Lung (tissue), 12 donors: Measurements from ENCODE around the gene SPATS2L. TPM values are rescaled to one million over a fixed set of nuclear protein-coding genes. Genes with fewer than 3 reads are reported as not detected.

Experiments used
- ATAC-seq: fragments of 200-7000 bp; cut with Tn5 transposase; one replicate; pipeline ENCODE4 v1.9.1; 2020; ENCODE audit warnings: moderate number of reproducible peaks; ENCODE audit not compliant: insufficient read depth, low FRiP score
- DNase-seq, 3 donors: peaks; one replicate each; pipeline ENCODE4 v3.0.0-alpha.2; 2013 to 2017
- H3K27ac ChIP-seq, 2 donors: one replicate each; pipeline ENCODE4 v1.5.1; 2013; ENCODE audit warnings: mild to moderate bottlenecking in 2 of 2, moderate library complexity in 2 of 2, control low read depth in 1 of 2, inconsistent platforms in 1 of 2, low read depth in 1 of 2, low read length in 1 of 2
- H3K27me3 ChIP-seq, 3 donors: one replicate each; pipeline ENCODE4 v1.5.1; 2013; ENCODE audit warnings: low read length in 2 of 3; ENCODE audit not compliant: control insufficient read depth in 3 of 3, insufficient read depth in 3 of 3
- H3K36me3 ChIP-seq, 4 donors: one replicate each; pipeline ENCODE4 v1.5.1; 2013; ENCODE audit warnings: low read length in 4 of 4, mild to moderate bottlenecking in 1 of 4, moderate library complexity in 1 of 4; ENCODE audit not compliant: control insufficient read depth in 4 of 4, insufficient read depth in 4 of 4
- H3K4me1 ChIP-seq, 5 donors: one replicate each; pipeline ENCODE4 v1.5.1; 2013; ENCODE audit warnings: low read length in 5 of 5, mild to moderate bottlenecking in 2 of 5, moderate library complexity in 1 of 5; ENCODE audit not compliant: control insufficient read depth in 5 of 5, insufficient read depth in 5 of 5
- H3K4me3 ChIP-seq: one replicate; pipeline ENCODE4 v1.5.1; 2013; ENCODE audit warnings: mild to moderate bottlenecking, control low read depth, moderate library complexity
- H3K9ac ChIP-seq, 2 donors: one replicate each; pipeline ENCODE4 v1.5.1; 2013; ENCODE audit warnings: low read length in 2 of 2, control low read depth in 1 of 2; ENCODE audit not compliant: insufficient read depth in 1 of 2
- H3K9me3 ChIP-seq, 4 donors: one replicate each; pipeline ENCODE4 v1.5.1; 2013; ENCODE audit warnings: low read length in 3 of 4, mild to moderate bottlenecking in 1 of 4, moderate library complexity in 1 of 4; ENCODE audit not compliant: control insufficient read depth in 4 of 4, insufficient read depth in 3 of 4
- CTCF ChIP-seq: IDR thresholded peaks from 2 replicates; pipeline ENCODE4 v1.5.1; 2012; ENCODE audit warnings: mild to moderate bottlenecking; ENCODE audit errors: control extremely low read depth, extremely low read depth
- WGBS, 2 donors: extraction: QIAGEN DNeasy Blood & Tissue Kit; methylation state at CpG; one replicate each; pipeline ENCODE4 v1.1.7; 2013; 5-methylcytosine and 5-hydroxymethylcytosine counted together
- polyA plus RNA-seq, 2 donors: library from polyadenylated mRNA; stranded (reverse); fragments of 200-250 nt; gene quantifications; one replicate each; pipeline ENCODE4 v1.2.1, GENCODE V29; 2013
- total RNA-seq, 2 donors: library from RNA; depleted of rRNA in 1 of 2; stranded (reverse); fragments of >200 nt in 1 of 2; gene quantifications; one replicate each; pipeline ENCODE4 v1.2.1, GENCODE V29; 2014 to 2021
- donor health status: control.
- donor health status: control.
- donor health status: Bipolar disorder and iron deficiency.
- donor health status: healthy.
- donor health status: DM: yes; HTN: yes; CAD: no.

Gene SPATS2L
- total and polyA plus RNA-seq, 4 donors, result 30.5 to 96.8 (median 57.2) TPM

GRCh38 chr2:200498402-200499162, 192.1 kb downstream of the SPATS2L start:
- Histone ChIP-seq H3K4me3 (no peak overlapping the region), H3K27ac (no peak overlapping the region), H3K27me3 (no peaks in the 10 kb centered on the region), H3K36me3 (peaks cover 6 to 11% (median 10%) of the 10 kb centered on the region in 4 donors), H3K9ac (no peak overlapping the region), H3K4me1 (no peaks in the 10 kb centered on the region), H3K9me3 (no peaks in the 10 kb centered on the region)
- DNase-seq (no peak), ATAC-seq (no peak)
- WGBS, 2 donors, result 94 to 96% methylated on average over 2 of the region's 2 CpGs
- TF ChIP-seq CTCF, result no peak

GRCh38 chr2:200502196-200502595, 195.7 kb downstream of the SPATS2L start:
- no peak for TF ChIP-seq CTCF
- Histone ChIP-seq H3K4me3 (no peak overlapping the region), H3K27ac (no peak overlapping the region), H3K36me3 (peaks cover 9 to 14% (median 12%) of the 10 kb centered on the region in 4 donors), H3K27me3 (no peaks in the 10 kb centered on the region), H3K4me1 (no peaks in the 10 kb centered on the region), H3K9me3 (no peaks in the 10 kb centered on the region), H3K9ac (no peak overlapping the region)
- 97 to 99% methylated on average over 5 of the region's 5 CpGs for WGBS, 2 donors
- ATAC-seq (no peak), DNase-seq (no peak)

GRCh38 chr2:200506679-200507078, 200.2 kb downstream of the SPATS2L start:
- H3K9me3 ChIP-seq, result no peaks in the 10 kb centered on the region
- WGBS, 2 donors, result 84 to 90% methylated on average over 9 of the region's 9 CpGs

More at GRCh38 chr2:200506679-200507078, 200.2 kb downstream of the SPATS2L start:
- no peak overlapping the region for H3K9ac ChIP-seq
- TF ChIP-seq CTCF, result no peak
- ATAC-seq (no peak), DNase-seq (no peak)
- peaks cover 5 to 13% (median 9%) of the 10 kb centered on the region in 4 donors for H3K36me3 ChIP-seq
- no peak overlapping the region for H3K4me3 ChIP-seq
- H3K4me1 ChIP-seq, result peaks cover 0 to 16% (median 4%) of the 10 kb centered on the region in 5 donors
- no peak overlapping the region for H3K27ac ChIP-seq
- H3K27me3 ChIP-seq, result no peaks in the 10 kb centered on the region
